IMR-90 (cell line): ENCODE results near the gene PLXNC1.

Experiments
- POLR2A ChIP-seq: IDR thresholded peaks from 2 replicates; pipeline ENCODE4 v1.6.1; 2012; ENCODE audit warnings: mild to moderate bottlenecking, low read depth, low read length
- TF ChIP-seq, protein P1 (sequence below): conservative IDR thresholded peaks from 2 replicates; pipeline ENCODE4 v1.5.1; 2012; ENCODE audit warnings: mild to moderate bottlenecking, low read depth, low read length, improper control_type of control experiment
- TF ChIP-seq, protein P2 (sequence below): fragments of 150-350 bp; IDR thresholded peaks from 2 replicates; pipeline ENCODE4 v1.6.1; 2017; ENCODE audit warnings: mild to moderate bottlenecking, antibody characterized with exemption, low read length, low read depth

- TF ChIP-seq, protein P1, sequence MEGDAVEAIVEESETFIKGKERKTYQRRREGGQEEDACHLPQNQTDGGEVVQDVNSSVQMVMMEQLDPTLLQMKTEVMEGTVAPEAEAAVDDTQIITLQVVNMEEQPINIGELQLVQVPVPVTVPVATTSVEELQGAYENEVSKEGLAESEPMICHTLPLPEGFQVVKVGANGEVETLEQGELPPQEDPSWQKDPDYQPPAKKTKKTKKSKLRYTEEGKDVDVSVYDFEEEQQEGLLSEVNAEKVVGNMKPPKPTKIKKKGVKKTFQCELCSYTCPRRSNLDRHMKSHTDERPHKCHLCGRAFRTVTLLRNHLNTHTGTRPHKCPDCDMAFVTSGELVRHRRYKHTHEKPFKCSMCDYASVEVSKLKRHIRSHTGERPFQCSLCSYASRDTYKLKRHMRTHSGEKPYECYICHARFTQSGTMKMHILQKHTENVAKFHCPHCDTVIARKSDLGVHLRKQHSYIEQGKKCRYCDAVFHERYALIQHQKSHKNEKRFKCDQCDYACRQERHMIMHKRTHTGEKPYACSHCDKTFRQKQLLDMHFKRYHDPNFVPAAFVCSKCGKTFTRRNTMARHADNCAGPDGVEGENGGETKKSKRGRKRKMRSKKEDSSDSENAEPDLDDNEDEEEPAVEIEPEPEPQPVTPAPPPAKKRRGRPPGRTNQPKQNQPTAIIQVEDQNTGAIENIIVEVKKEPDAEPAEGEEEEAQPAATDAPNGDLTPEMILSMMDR = no peak
- TF ChIP-seq POLR2A = no peak
- TF ChIP-seq, protein P2, sequence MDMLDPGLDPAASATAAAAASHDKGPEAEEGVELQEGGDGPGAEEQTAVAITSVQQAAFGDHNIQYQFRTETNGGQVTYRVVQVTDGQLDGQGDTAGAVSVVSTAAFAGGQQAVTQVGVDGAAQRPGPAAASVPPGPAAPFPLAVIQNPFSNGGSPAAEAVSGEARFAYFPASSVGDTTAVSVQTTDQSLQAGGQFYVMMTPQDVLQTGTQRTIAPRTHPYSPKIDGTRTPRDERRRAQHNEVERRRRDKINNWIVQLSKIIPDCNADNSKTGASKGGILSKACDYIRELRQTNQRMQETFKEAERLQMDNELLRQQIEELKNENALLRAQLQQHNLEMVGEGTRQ = no peak
Observed at GRCh38 chr12:94297096-94297699, 148.8 kb downstream of the PLXNC1 start.
